ENCODE data around the gene LBR.

LBR gene

DNA sequence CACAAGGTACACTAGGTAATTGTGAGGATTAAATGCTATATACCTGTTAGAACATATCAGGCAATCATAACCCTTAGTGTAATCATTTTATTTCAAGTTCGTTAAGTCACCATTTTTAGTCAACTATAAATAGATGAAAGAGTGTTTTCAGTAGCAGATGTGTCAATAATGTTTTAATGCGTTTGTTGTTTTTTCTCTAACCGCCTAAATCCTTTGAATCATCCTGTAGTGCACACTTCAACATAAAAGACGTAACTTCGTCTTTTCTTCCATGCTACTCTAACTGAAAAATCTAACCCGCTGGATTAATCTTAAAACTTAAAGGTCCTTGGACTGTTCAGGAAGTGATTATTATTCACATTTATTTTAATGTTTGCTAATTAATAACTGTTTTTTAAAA, 7.2 kb upstream of the LBR start:
- H3K4me3 ChIP-seq (ENCODE audit: low read length, poor library complexity, severe bottlenecking) = no peak overlapping the region
- H3K4me2 ChIP-seq (ENCODE audit: low read depth, low read length, poor library complexity, severe bottlenecking) = no peak overlapping the region
- no peaks in the 10 kb centered on the region for H3K79me2 ChIP-seq (ENCODE audit: insufficient read depth, low read length)

GRCh38 chr1:225434046-225434445, 6.2 kb upstream of the LBR start:
- Histone ChIP-seq H4K20me1 (ENCODE audit: insufficient read depth, low read length, poor library complexity, severe bottlenecking) (no peaks in the 10 kb centered on the region), H3K4me3 (ENCODE audit: low read length, poor library complexity, severe bottlenecking) (no peak overlapping the region), H3K4me1 (ENCODE audit: insufficient read depth, low read length, poor library complexity, severe bottlenecking) (peaks cover 9% of the 10 kb centered on the region), H3K4me2 (ENCODE audit: low read depth, low read length, poor library complexity, severe bottlenecking) (no peak overlapping the region), H3K27me3 (ENCODE audit: insufficient read depth, low read length, poor library complexity, severe bottlenecking) (no peaks in the 10 kb centered on the region), H3K9me3 (ENCODE audit: insufficient read depth, low read depth, low read length) (no peaks in the 10 kb centered on the region), H2AFZ (ENCODE audit: low read length) (no peak overlapping the region), H3K79me2 (ENCODE audit: insufficient read depth, low read length) (no peaks in the 10 kb centered on the region), H3F3A (ENCODE audit: low read depth) (no peaks in the 10 kb centered on the region), H3K36me3 (ENCODE audit: insufficient read depth, low read length) (no peaks in the 10 kb centered on the region), H3K9me2 (replicated peaks; ENCODE audit: low read depth, low read length) (no peaks in the 10 kb centered on the region), H3K9ac (ENCODE audit: low read depth, low read length, poor library complexity, severe bottlenecking) (no peak overlapping the region)
- no peak for TF ChIP-seq EZH2phosphoT487 (IDR thresholded peaks at IDR 0.05; ENCODE audit: borderline replicate concordance)
- TF ChIP-seq, protein P1, sequence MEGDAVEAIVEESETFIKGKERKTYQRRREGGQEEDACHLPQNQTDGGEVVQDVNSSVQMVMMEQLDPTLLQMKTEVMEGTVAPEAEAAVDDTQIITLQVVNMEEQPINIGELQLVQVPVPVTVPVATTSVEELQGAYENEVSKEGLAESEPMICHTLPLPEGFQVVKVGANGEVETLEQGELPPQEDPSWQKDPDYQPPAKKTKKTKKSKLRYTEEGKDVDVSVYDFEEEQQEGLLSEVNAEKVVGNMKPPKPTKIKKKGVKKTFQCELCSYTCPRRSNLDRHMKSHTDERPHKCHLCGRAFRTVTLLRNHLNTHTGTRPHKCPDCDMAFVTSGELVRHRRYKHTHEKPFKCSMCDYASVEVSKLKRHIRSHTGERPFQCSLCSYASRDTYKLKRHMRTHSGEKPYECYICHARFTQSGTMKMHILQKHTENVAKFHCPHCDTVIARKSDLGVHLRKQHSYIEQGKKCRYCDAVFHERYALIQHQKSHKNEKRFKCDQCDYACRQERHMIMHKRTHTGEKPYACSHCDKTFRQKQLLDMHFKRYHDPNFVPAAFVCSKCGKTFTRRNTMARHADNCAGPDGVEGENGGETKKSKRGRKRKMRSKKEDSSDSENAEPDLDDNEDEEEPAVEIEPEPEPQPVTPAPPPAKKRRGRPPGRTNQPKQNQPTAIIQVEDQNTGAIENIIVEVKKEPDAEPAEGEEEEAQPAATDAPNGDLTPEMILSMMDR (conservative IDR thresholded peaks at IDR 0.05; ENCODE audit: low read length) = no peak

More for the DNA sequence above, 7.2 kb upstream of the LBR start:
- H3K27me3 ChIP-seq (ENCODE audit: insufficient read depth, low read length, poor library complexity, severe bottlenecking) = no peaks in the 10 kb centered on the region
- no peak overlapping the region for H2AFZ ChIP-seq (ENCODE audit: low read length)
- TF ChIP-seq, protein P1 (conservative IDR thresholded peaks at IDR 0.05; ENCODE audit: low read length) = no peak
- no peak for TF ChIP-seq EZH2phosphoT487 (IDR thresholded peaks at IDR 0.05; ENCODE audit: borderline replicate concordance)
- H3K36me3 ChIP-seq (ENCODE audit: insufficient read depth, low read length) = no peaks in the 10 kb centered on the region
- H3F3A ChIP-seq (ENCODE audit: low read depth) = no peaks in the 10 kb centered on the region
- peaks cover 5% of the 10 kb centered on the region for H3K4me1 ChIP-seq (ENCODE audit: insufficient read depth, low read length, poor library complexity, severe bottlenecking)
- no peaks in the 10 kb centered on the region for H3K9me3 ChIP-seq (ENCODE audit: insufficient read depth, low read depth, low read length)
- H4K20me1 ChIP-seq (ENCODE audit: insufficient read depth, low read length, poor library complexity, severe bottlenecking) = no peaks in the 10 kb centered on the region
- H3K9me2 ChIP-seq (replicated peaks; ENCODE audit: low read depth, low read length) = no peaks in the 10 kb centered on the region
- no peak overlapping the region for H3K9ac ChIP-seq (ENCODE audit: low read depth, low read length, poor library complexity, severe bottlenecking)

- Histone ChIP-seq H2AFZ (ENCODE audit: low read length) (no peak overlapping the region), H4K20me1 (ENCODE audit: insufficient read depth, low read length, poor library complexity, severe bottlenecking) (peaks cover 11% of the 10 kb centered on the region), H3K79me2 (ENCODE audit: insufficient read depth, low read length) (peaks cover 16% of the 10 kb centered on the region), H3K9me3 (ENCODE audit: insufficient read depth, low read depth, low read length) (no peaks in the 10 kb centered on the region), H3K4me1 (ENCODE audit: insufficient read depth, low read length, poor library complexity, severe bottlenecking) (peaks cover 7% of the 10 kb centered on the region), H3K4me2 (ENCODE audit: low read depth, low read length, poor library complexity, severe bottlenecking) (no peak overlapping the region), H3K27me3 (ENCODE audit: insufficient read depth, low read length, poor library complexity, severe bottlenecking) (peaks cover 7% of the 10 kb centered on the region), H3K9me2 (replicated peaks; ENCODE audit: low read depth, low read length) (no peaks in the 10 kb centered on the region), H3K36me3 (ENCODE audit: insufficient read depth, low read length) (no peaks in the 10 kb centered on the region), H3K9ac (ENCODE audit: low read depth, low read length, poor library complexity, severe bottlenecking) (no peak overlapping the region), H3K4me3 (ENCODE audit: low read length, poor library complexity, severe bottlenecking) (no peak overlapping the region), H3F3A (ENCODE audit: low read depth) (peaks cover 5% of the 10 kb centered on the region; the same call in 1 of the 2 replicates)
- TF ChIP-seq, protein P1 (conservative IDR thresholded peaks at IDR 0.05; ENCODE audit: low read length) = no peak
- no peak for TF ChIP-seq EZH2phosphoT487 (IDR thresholded peaks at IDR 0.05; ENCODE audit: borderline replicate concordance)
These were observed 3.4 kb upstream of the LBR start for GRCh38 chr1:225431081-225431863.
